Tibial artery (tissue), 4 donors: ENCODE data around the gene EXTL1.

Source experiments
- DNase-seq, 2 donors: peaks; one replicate each; pipeline ENCODE4 v3.0.0-alpha.2; 2019
- H3K27ac ChIP-seq, 2 donors: fragments of 200-600 bp; sonication (generic) in 1 of 2; 1 replicate in 1 of 2; 2 replicates in 1 of 2; pipeline ENCODE4 v1.5.1; 2018 to 2019; ENCODE audit warnings: mild to moderate bottlenecking in 1 of 2
- H3K27me3 ChIP-seq, 2 donors: fragments of 200-600 bp; sonication (generic) in 1 of 2; one replicate each; pipeline versions ENCODE4 v1.5.1 to v1.6.0; 2016 to 2019
- H3K36me3 ChIP-seq, 3 donors: fragments of 200-600 bp; sonication (generic) in 2 of 3; one replicate each; pipeline ENCODE4 v1.5.1; 2016 to 2019; ENCODE audit warnings: mild to moderate bottlenecking in 2 of 3
- H3K4me1 ChIP-seq, 4 donors: fragments of 200-600 bp; sonication (generic) in 2 of 4; 1 replicate in 3 of 4; 2 replicates in 1 of 4; pipeline ENCODE4 v1.5.1; 2016 to 2019
- H3K4me3 ChIP-seq, 2 donors: fragments of 200-600 bp; sonication (generic) in 1 of 2; 1 replicate in 1 of 2; 2 replicates in 1 of 2; pipeline ENCODE4 v1.5.1; 2018 to 2019; ENCODE audit warnings: mild to moderate bottlenecking in 2 of 2
- H3K9me3 ChIP-seq, 3 donors: fragments of 200-600 bp; sonication (generic) in 1 of 3; one replicate each; pipeline ENCODE4 v1.5.1; 2016 to 2019
- CTCF ChIP-seq, 2 experiments: fragments of 200-600 bp in 1 of 2; fragments of 450-650 bp in 1 of 2; IDR thresholded peaks; one replicate each; pipeline ENCODE4 v1.5.1; 2017 to 2019; ENCODE audit warnings: antibody characterized with exemption in 2 of 2, mild to moderate bottlenecking in 1 of 2, moderate library complexity in 1 of 2
- intact Hi-C: fragments of 100-400 bp; cut with DNase I; formaldehyde crosslinking; loops from one replicate; pipeline ENCODE4 v1.15.0; 2023; ENCODE audit warnings: low total_unique reads

EXTL1 gene

GRCh38 chr1:26060832-26061574, 39.4 kb downstream of the EXTL1 start:
- no peaks in the 10 kb centered on the region for H3K9me3 ChIP-seq
- no peaks in the 10 kb centered on the region for H3K4me1 ChIP-seq
- H3K4me3 ChIP-seq, result no peak overlapping the region
- DNase-seq, result no peak
- H3K27ac ChIP-seq, result no peak overlapping the region
- TF ChIP-seq CTCF (IDR thresholded peaks at IDR 0.05), result no peak
- intact Hi-C loops, result no loop called here
- peaks cover 0 to 27% of the 10 kb centered on the region in 2 donors for H3K27me3 ChIP-seq
- no peaks in the 10 kb centered on the region for H3K36me3 ChIP-seq

DNA sequence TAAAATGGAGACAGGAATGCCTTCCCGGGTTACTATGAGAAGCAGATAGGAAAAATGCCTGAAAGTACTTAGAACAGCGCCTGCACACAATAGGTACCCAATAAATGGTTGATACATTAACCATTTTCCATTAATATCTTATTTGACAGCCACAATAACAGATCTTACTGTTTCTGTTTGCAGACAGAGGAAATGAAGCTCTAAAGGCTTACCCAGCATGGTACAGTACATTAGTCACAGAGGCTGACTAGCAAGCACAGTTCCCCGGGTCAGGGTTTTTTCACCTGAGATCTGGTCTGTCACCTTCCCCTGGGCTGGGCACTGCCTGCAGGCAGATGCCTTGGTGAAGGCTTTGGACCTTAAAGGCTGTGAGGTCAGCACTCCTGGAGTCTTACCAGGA, 43.0 kb downstream of the EXTL1 start:
- Histone ChIP-seq H3K4me1 (no peaks in the 10 kb centered on the region), H3K36me3 (no peaks in the 10 kb centered on the region), H3K4me3 (no peak overlapping the region), H3K27me3 (peaks cover 0 to 44% of the 10 kb centered on the region in 2 donors), H3K27ac (no peak overlapping the region), H3K9me3 (no peaks in the 10 kb centered on the region)
- TF ChIP-seq CTCF (IDR thresholded peaks at IDR 0.05), result no peak
- no peak for DNase-seq
- intact Hi-C loops, result no loop called here

- DNase-seq, result no peak
- Histone ChIP-seq H3K4me1 (no peaks in the 10 kb centered on the region), H3K27ac (no peak overlapping the region), H3K9me3 (no peaks in the 10 kb centered on the region), H3K4me3 (no peak overlapping the region), H3K36me3 (no peaks in the 10 kb centered on the region), H3K27me3 (peaks cover 0 to 42% of the 10 kb centered on the region in 2 donors)
- intact Hi-C loops, result no loop called here
- no peak for TF ChIP-seq CTCF (IDR thresholded peaks at IDR 0.05)
Measured at GRCh38 chr1:26066160-26066559, 44.6 kb downstream of the EXTL1 start.

GRCh38 chr1:26066857-26067256, 45.3 kb downstream of the EXTL1 start:
- no peak for TF ChIP-seq CTCF (IDR thresholded peaks at IDR 0.05)
- intact Hi-C loops, result no loop called here
- Histone ChIP-seq H3K4me3 (no peak overlapping the region), H3K36me3 (no peaks in the 10 kb centered on the region), H3K27me3 (peaks cover 0 to 38% of the 10 kb centered on the region in 2 donors), H3K27ac (no peak overlapping the region), H3K9me3 (no peaks in the 10 kb centered on the region), H3K4me1 (no peaks in the 10 kb centered on the region)
- DNase-seq, result no peak

DNA sequence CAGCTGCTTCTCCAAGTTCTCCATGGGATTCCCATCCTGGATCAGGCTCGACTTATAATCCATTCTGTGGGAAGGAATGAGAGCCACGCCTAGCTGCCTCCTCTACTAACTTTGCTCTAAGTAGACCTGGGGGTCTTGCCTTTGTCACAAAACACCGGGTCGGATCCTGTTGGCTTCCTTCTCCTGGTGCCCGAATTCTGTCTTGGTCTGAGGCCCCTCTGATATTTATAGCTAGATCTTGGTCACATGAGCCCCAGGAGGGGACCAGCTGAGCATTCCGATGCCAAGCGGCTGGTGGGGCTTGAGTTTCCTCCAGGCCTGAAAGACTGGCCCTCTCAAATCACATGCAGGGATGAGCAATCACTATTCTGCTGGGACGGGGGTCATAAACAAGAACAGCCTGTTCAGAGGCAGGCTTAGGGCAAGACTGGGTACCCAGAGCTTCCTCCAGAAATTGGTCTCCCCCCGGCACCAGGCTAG, 45.9 kb downstream of the EXTL1 start, which contains the start of gene TRIM63:
TSS of gene TRIM63 (minus strand) at position 199 of the 480 bp plus-strand sequence. CDS start at position 63, 136 bp downstream.
- Histone ChIP-seq H3K4me1 (no peaks in the 10 kb centered on the region), H3K27ac (no peak within 1 kb of the TSS), H3K27me3 (peaks cover 0 to 41% of the 10 kb centered on the region in 2 donors), H3K36me3 (no peaks in the 10 kb centered on the region), H3K4me3 (no peak within 1 kb of the TSS), H3K9me3 (no peaks in the 10 kb centered on the region)
- TF ChIP-seq CTCF (IDR thresholded peaks at IDR 0.05), result no peak
- intact Hi-C loops, result no loop called here
- DNase-seq, result no peak
